Measurements from ENCODE around the gene SMG1.
"Not testable (repeated sequence)": the region's sequence is repeated elsewhere in the genome, so short reads cannot be mapped to it uniquely, and the experiment has no call there.

Gene SMG1

DNA sequence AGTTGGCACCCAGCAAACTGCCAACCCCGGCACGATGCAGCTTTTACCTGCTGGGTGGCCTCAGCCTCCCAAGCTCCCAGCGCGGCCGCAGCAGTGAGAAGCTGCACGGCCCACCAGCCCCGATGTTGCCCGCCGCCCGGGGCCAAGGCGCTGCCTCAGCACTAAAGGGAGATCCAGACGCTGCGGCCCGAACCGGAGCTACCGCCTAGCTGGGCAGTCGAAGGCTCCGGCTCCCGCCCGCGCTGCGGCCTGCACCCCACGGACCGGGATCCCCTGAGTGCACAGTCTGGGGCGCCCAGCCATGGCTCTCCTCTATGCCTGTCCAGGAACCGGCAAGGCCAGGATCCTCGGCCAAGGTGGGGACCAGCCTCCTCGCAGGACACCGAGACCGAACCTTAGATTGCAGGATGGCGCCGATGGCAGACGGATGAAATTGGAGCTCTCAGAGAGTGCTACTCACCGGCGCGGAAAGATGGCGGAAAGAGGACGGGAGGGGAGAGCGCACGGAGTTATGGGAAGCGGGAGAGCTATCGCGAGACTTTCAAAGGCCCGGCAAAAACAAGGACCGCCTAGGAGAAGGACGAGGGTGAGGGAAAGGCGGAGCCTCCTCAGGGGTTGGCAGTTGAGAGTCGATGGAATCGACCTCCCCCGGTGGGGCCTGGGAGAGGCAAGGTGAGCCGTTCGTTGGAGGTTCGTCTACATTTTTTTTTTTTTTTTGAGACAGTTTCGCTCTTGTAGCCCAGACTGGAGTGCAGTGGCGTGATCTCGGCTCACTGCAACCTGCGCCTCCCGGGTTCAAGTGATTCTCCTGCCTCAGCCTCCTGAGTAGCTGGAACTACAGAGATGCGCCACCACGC is 136.1 kb downstream of the SMG1 start, which contains the start of gene RPS15A:
RPS15A (minus strand) TSS at position 485 of the 857 bp plus-strand sequence. CDS start 1,221 bp downstream, outside the sequence.
- DNase-seq (ENCODE audit: insufficient read length, low spot score) (peak; percentile 88), FAIRE-seq (no peak)
- TF ChIP-seq, protein P1, sequence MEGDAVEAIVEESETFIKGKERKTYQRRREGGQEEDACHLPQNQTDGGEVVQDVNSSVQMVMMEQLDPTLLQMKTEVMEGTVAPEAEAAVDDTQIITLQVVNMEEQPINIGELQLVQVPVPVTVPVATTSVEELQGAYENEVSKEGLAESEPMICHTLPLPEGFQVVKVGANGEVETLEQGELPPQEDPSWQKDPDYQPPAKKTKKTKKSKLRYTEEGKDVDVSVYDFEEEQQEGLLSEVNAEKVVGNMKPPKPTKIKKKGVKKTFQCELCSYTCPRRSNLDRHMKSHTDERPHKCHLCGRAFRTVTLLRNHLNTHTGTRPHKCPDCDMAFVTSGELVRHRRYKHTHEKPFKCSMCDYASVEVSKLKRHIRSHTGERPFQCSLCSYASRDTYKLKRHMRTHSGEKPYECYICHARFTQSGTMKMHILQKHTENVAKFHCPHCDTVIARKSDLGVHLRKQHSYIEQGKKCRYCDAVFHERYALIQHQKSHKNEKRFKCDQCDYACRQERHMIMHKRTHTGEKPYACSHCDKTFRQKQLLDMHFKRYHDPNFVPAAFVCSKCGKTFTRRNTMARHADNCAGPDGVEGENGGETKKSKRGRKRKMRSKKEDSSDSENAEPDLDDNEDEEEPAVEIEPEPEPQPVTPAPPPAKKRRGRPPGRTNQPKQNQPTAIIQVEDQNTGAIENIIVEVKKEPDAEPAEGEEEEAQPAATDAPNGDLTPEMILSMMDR (IDR thresholded peaks at IDR 0.05; ENCODE audit: insufficient read depth, missing control alignments) = no peak

DNA sequence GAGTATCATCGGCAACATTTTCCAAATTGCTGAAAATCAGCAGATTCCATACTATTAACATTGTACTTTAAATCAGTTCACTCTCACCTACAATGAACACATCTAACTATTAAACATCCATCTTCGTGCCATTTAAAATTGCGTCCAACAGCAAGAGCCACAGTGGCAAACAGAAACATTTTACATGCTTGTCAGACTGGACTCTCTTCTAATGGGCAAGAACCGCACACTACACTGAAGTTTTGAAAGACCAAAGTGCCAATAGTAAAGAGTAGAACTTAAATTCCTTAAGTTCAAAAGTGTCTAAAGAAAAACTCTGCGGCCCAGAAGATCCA is 136.7 kb downstream of the SMG1 start:
- no peak for DNase-seq (ENCODE audit: insufficient read length, low spot score)
- FAIRE-seq = no peak
- TF ChIP-seq, protein P1 (IDR thresholded peaks at IDR 0.05; ENCODE audit: insufficient read depth, missing control alignments) = no peak

DNA sequence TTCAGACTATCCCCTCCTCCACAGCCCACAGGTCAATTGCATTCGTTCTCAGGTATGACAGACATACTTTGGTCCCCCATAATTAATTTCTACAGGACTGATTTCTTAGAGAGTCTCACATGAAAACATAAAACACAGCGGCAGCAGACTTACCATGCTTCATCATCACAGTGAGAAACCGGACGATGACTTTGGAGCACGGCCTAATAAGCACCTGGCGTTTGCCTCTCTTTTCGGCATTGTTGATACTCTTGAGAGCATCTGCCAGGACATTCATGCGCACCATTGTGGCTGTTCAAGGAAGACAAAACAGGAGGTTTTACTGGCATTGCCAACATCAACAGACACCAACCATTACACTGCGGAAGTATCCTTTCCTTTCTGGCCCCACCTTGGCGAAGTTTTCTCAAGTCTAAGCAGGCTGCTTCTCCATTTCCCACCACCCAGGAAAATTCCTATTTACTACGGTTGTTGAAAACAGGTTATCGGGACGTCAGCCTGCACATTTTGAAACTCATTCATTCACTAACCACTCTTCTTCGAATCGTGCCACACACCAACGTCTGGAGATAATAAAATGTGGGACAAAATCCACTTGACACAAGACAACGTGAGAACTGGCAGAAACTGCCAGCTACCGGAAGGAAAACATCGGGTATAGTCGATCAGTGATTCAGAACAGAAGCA is 137.2 kb downstream of the SMG1 start:
- DNase-seq (ENCODE audit: insufficient read length, low spot score) (no peak), FAIRE-seq (no peak)
- TF ChIP-seq, protein P1 (IDR thresholded peaks at IDR 0.05; ENCODE audit: insufficient read depth, missing control alignments) = no peak

DNA sequence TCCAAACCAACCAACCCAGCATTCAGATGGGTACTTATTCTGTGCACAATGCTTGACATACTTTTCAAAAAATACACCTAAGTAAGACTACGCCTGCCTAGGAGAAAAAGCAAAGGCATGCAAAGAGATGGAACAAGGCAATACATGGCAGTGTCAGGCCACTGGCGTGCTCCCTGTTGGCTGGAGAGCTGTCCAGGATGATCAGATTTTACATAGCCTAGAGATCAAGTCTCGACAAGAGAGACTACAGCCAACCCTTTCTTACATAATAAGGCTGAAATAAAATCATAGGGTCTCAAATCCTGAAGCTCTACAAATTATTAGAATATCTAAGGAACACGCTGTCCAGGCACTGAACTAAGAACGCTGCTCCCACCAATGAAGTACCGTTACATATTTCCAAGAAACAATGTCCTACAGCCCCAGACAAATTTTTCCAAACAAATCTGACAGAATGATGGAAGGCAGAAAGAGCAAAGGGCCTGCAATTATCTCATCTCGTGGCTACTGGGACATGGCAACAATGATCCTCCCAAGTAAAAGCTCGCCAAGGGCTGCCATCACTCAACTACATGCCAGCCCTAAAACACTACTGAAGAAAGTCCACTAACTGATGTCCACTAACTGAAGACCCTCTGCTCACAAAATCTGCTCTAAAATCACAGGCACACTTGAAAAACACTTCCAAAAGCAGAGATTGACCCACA is 141.1 kb downstream of the SMG1 start:
- no peak for FAIRE-seq
- no peak for DNase-seq (ENCODE audit: insufficient read length, low spot score)
- TF ChIP-seq, protein P1 (IDR thresholded peaks at IDR 0.05; ENCODE audit: insufficient read depth, missing control alignments) = no peak

DNA sequence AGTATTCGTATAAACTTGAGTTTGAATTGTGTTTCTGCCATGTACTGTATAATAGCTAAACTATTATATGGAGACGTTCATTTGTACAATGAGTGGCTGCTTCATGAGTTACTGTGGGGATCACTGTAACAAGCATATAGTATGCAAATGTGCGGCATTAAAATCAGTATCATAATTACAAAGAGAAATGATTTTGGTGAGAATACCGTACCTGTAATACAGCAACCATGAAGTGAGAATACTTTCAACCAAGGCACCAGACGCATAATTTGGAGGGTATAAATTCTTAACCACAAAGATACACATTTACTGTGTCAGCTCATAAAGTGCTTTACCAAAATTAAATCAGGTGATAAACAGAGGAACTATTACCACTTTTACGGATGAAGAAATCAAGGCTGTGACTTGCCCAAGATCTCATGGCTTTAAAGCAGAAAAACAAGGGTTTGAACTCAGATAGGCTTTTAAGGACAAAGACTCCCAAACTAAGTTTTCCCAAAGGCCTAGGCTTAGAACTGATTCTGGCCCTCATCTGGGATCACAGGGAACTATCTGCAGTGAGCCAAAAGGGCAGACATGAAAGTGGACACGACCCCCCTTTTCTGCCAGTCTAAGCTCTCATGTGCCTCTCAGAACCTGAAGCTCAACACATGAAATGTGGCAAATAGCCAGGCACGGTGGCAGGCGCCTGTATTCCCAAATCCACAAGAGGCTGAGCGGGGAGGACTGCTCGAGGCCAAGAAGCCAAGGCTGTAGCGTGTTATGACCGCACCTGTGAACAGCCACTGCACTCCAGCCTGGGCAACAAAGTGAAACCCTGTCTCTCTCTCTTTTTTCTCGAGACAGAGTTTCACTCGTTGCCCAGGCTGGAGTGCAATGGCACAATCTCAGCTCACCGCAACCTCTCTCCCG is 142.5 kb downstream of the SMG1 start:
- DNase-seq (ENCODE audit: insufficient read length, low spot score) (no peak), FAIRE-seq (no peak)
- TF ChIP-seq, protein P1 (IDR thresholded peaks at IDR 0.05; ENCODE audit: insufficient read depth, missing control alignments) = no peak

DNA sequence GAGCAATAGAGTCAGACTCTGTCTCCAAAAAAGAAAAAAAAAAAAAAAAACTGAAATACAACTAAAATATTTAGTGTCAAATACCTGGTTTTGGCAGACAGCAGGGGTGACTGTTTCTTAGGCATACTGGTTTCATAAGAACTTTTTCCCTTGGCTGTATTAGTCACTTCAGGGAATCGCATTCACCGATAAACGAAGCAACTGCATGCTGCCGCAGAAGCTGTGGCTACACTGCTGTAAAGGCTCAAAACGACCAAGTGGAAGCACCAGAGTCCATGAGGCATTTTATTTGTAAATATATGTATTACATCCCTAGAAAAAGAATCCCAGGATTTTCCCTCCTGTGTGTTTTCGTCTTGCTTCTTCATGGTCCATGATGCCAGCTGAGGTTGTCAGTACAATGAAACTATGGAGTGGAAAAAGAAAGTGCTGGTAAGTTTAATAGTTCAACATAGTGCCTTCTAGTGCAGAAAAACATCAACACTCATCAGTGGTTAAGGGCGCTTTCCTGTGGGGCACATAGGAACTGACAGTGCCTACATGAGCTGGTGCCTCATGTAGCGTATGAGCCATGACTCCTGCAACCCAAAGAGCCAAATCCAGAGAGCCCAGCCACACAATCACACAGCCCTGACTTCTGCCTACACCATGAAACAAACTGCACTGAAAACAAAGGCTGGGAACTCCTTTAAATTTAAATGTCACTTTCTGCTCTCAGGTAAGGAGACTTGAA is 143.3 kb downstream of the SMG1 start:
- TF ChIP-seq, protein P1 (IDR thresholded peaks at IDR 0.05; ENCODE audit: insufficient read depth, missing control alignments) = no peak
- FAIRE-seq (no peak), DNase-seq (ENCODE audit: insufficient read length, low spot score) (no peak)

DNA sequence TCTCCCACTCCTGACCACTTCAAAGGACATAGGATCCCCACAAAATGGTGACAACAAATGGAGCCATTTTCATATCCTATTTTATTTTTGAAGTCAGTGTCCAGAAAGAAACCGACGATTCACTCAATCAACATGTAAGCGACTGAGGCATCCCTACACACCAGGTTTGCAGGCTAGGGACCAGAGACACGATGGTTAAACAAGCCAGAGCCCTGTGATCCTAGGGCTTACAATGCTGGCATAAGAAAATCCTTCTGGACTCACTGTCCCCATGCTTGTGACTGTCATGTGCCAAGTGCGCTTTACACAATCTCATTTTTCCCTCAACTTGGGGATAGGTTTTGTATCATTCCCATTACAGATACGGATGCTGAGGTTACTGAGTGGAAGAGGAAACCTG is 145.0 kb downstream of the SMG1 start:
- not testable (repeated sequence) for FAIRE-seq; DNase-seq (ENCODE audit: insufficient read length, low spot score)

DNA sequence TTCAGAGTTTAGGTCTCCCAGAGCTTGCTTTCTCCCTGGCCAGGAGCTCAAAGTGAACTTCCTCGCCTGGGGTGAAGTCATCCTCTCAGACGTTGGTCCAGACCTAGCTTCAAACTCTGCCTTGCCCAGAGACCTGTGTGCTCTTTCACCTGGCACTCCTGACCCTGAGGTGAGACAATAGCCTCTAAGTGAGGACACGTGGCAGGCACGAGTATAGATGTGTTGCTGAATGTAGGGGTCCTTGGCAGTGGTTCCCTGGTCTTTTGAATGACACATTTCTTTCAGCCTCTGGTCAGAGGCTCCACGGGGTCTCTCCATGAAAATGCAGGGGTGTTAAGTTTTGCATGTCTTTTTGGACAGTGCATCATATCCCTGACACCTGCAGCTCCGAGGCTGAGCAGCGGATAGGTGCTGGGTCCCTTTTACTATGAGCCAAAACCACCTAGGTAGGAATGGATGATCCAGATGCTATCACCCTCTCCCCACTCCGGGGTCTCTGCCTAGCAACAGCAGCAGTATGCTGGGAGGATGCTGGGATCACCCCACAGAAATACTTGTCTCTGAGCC is 145.7 kb downstream of the SMG1 start:
- not testable (repeated sequence) for DNase-seq (ENCODE audit: insufficient read length, low spot score); FAIRE-seq

DNA sequence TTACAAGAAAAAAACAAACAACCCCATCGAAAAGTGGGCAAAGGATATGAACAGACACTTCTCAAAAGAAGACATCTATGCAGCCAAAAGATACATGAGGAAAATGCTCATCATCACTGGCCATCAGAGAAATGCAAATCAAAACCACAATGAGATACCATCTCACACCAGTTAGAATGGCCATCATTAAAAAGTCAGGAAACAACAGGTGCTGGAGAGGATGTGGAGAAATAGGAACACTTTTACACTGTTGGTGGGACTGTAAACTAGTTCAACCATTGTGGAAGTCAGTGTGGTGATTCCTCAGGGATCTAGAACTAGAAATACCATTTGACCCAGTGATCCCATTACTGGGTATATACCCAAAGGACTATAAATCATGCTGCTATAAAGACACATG is 148.5 kb downstream of the SMG1 start:
- not testable (repeated sequence) for DNase-seq (ENCODE audit: insufficient read length, low spot score); FAIRE-seq

Measured in D721Med (cell line).